HepG2 (cell line): ENCODE data around the gene NR1I2. TPM values are rescaled to one million over a fixed set of nuclear protein-coding genes. Genes with fewer than 3 reads are reported as not detected.
A peak's percentile ranks its signal among the peaks of the same experiment; 100 is the strongest.

Source experiments
- ARNT2 ChIP-seq: sonication (generic); formaldehyde crosslinking; IDR thresholded peaks from 2 replicates; pipeline ENCODE4 v1.8.0; 2022; ENCODE audit warnings: mild to moderate bottlenecking, low read depth, missing genetic modification reagents, moderate library complexity
- ATRX ChIP-seq: sonication (generic); formaldehyde crosslinking; IDR thresholded peaks from 2 replicates; pipeline ENCODE4 v1.4.0; 2020; ENCODE audit warnings: missing genetic modification reagents, borderline replicate concordance
- BCL3 ChIP-seq: sonication (generic); formaldehyde crosslinking; IDR thresholded peaks from 2 replicates; pipeline ENCODE4 v1.5.1; 2020; ENCODE audit warnings: mild to moderate bottlenecking, missing genetic modification reagents, moderate library complexity
- BRD4 ChIP-seq: sonication (generic); formaldehyde crosslinking; IDR thresholded peaks from 2 replicates; pipeline ENCODE4 v1.4.0; 2020; ENCODE audit warnings: missing genetic modification reagents
- HNRNPK ChIP-seq: fragments of 200-400 bp; formaldehyde crosslinking; IDR thresholded peaks from 2 replicates; pipeline ENCODE4 v1.6.1; 2018; ENCODE audit warnings: low read length, low read depth, moderate library complexity, mild to moderate bottlenecking; ENCODE audit not compliant: poor library complexity, severe bottlenecking
- POLR2AphosphoS2 ChIP-seq: IDR thresholded peaks from 2 replicates; pipeline ENCODE4 v1.6.1; 2011; ENCODE audit warnings: low read depth, low read length, improper control_type of control experiment
- PRDM10 ChIP-seq: sonication (generic); formaldehyde crosslinking; IDR thresholded peaks from 2 replicates; pipeline ENCODE4 v1.4.0; 2020; ENCODE audit warnings: low read depth, missing genetic modification reagents
- RCOR2 ChIP-seq: IDR thresholded peaks from 2 replicates; pipeline ENCODE4 v1.6.1; 2016; ENCODE audit warnings: missing biosample characterization, missing genetic modification reagents
- REST ChIP-seq, 2 experiments: IDR thresholded peaks; 2 replicates each; pipeline ENCODE4 v1.6.1; 2011 to 2012; ENCODE audit warnings: low read length in 2 of 2, borderline replicate concordance in 1 of 2, low read depth in 1 of 2, mild to moderate bottlenecking in 1 of 2, moderate library complexity in 1 of 2
- YEATS2 ChIP-seq: sonication (generic); formaldehyde crosslinking; IDR thresholded peaks from 2 replicates; pipeline ENCODE4 v1.4.0; 2020; ENCODE audit warnings: missing genetic modification reagents, borderline replicate concordance
- ZBTB21 ChIP-seq: sonication (generic); formaldehyde crosslinking; IDR thresholded peaks from 2 replicates; pipeline ENCODE4 v1.4.0; 2020; ENCODE audit warnings: missing genetic modification reagents
- ZNF326 ChIP-seq: sonication (generic); formaldehyde crosslinking; IDR thresholded peaks from 2 replicates; pipeline ENCODE4 v1.4.0; 2020; ENCODE audit warnings: missing genetic modification reagents, borderline replicate concordance
- ZNF431 ChIP-seq: sonication (generic); formaldehyde crosslinking; IDR thresholded peaks from 2 replicates; pipeline ENCODE4 v1.9.0; 2022; ENCODE audit warnings: missing genetic modification reagents, low read depth, mild to moderate bottlenecking, borderline replicate concordance
- ZNF564 ChIP-seq: sonication (generic); formaldehyde crosslinking; IDR thresholded peaks from 2 replicates; pipeline ENCODE4 v1.8.1; 2023; ENCODE audit warnings: mild to moderate bottlenecking, missing genetic modification reagents
- ZNF619 ChIP-seq: sonication (generic); formaldehyde crosslinking; IDR thresholded peaks from 2 replicates; pipeline ENCODE4 v1.4.0; 2020; ENCODE audit warnings: mild to moderate bottlenecking, missing genetic modification reagents
- ZNF724P ChIP-seq: sonication (generic); formaldehyde crosslinking; IDR thresholded peaks from 2 replicates; pipeline ENCODE4 v1.8.0; 2022; ENCODE audit warnings: missing genetic modification reagents, borderline replicate concordance
- ZNF746 ChIP-seq: sonication (generic); formaldehyde crosslinking; IDR thresholded peaks from 2 replicates; pipeline ENCODE4 v1.8.0; 2022; ENCODE audit warnings: mild to moderate bottlenecking, missing genetic modification reagents
- ZNF850 ChIP-seq: sonication (generic); formaldehyde crosslinking; conservative IDR thresholded peaks from 2 replicates; pipeline ENCODE4 v1.9.0; 2021; ENCODE audit warnings: mild to moderate bottlenecking, missing genetic modification reagents
- ZSCAN5A ChIP-seq: sonication (generic); formaldehyde crosslinking; IDR thresholded peaks from 2 replicates; pipeline ENCODE4 v1.8.0; 2022; ENCODE audit warnings: mild to moderate bottlenecking, missing genetic modification reagents, borderline replicate concordance
- polyA plus RNA-seq, 8 experiments: library from polyadenylated mRNA; depleted of rRNA in 3 of 8; stranded (reverse) in 7 of 8; unstranded in 1 of 8; fragments of >200 nt; fragmentation: Illumina TruSeq in 4 of 8; extraction: Trizol in 4 of 8; gene quantifications; 2 replicates each; pipeline versions ENCODE4 v1.2.1 to v1.2.3, GENCODE V29; 2011 to 2016; ENCODE audit warnings: low read depth in 4 of 8, missing spikeins in 1 of 8, mixed read lengths in 1 of 8; ENCODE audit not compliant: insufficient read depth in 1 of 8
- total RNA-seq, 5 experiments: library from RNA; depleted of rRNA; stranded (reverse); fragments of >200 nt; fragmentation: Illumina TruSeq; extraction: Trizol; gene quantifications; 2 replicates each; pipeline ENCODE4 v1.2.3, GENCODE V29; 2016; ENCODE audit warnings: low read depth in 1 of 5

NR1I2 gene
- total and polyA plus RNA-seq, 2 of the 13 experiments (the other 11 are each of a cell fraction or from before 2014, with no cell fraction given) = 8.8 to 13.4 TPM

GRCh38 chr3:119794971-119795612 is 13.2 kb downstream of the NR1I2 start (continued):
- TF ChIP-seq REST (IDR thresholded peaks at IDR 0.05; ENCODE audit: borderline replicate concordance in 1 of 2, low read depth in 1 of 2, low read length in 2 of 2) (peak in 1 of 2 experiments; percentile 71; a peak in 1 of 4 replicates), YEATS2 (peak; percentile 63; the same call in 1 of the 2 replicates), ZNF326 (no peak), ZNF724P (no peak), ZNF564 (CRISPR knock-in tag) (no peak), RCOR2 (peak; percentile 81; the same call in 1 of the 2 replicates), ZNF619 (no peak), ZNF431 (CRISPR knock-in tag) (no peak), BCL3 (CRISPR knock-in tag) (no peak), BRD4 (CRISPR knock-in tag) (no peak), PRDM10 (CRISPR knock-in tag) (no peak), HNRNPK (peak; percentile 41), ZNF850 (CRISPR knock-in tag) (no peak), ZBTB21 (CRISPR knock-in tag) (peak; percentile 41; the same call in 1 of the 2 replicates), ATRX (CRISPR knock-in tag) (no peak), ZNF746 (CRISPR knock-in tag) (no peak), POLR2AphosphoS2 (no peak), ZSCAN5A (CRISPR knock-in tag) (peak; percentile 58; the same call in 1 of the 2 replicates), ARNT2 (CRISPR knock-in tag) (no peak)
